Tibial artery (tissue), 4 donors: Measurements from ENCODE around the gene ANGEL2.

ENCODE experiments used
- DNase-seq, 2 donors: peaks; one replicate each; pipeline ENCODE4 v3.0.0-alpha.2; 2019
- H3K27ac ChIP-seq, 2 donors: fragments of 200-600 bp; sonication (generic) in 1 of 2; 1 replicate in 1 of 2; 2 replicates in 1 of 2; pipeline ENCODE4 v1.5.1; 2018 to 2019; ENCODE audit warnings: mild to moderate bottlenecking in 1 of 2
- H3K27me3 ChIP-seq, 2 donors: fragments of 200-600 bp; sonication (generic) in 1 of 2; one replicate each; pipeline versions ENCODE4 v1.5.1 to v1.6.0; 2016 to 2019
- H3K36me3 ChIP-seq, 3 donors: fragments of 200-600 bp; sonication (generic) in 2 of 3; one replicate each; pipeline ENCODE4 v1.5.1; 2016 to 2019; ENCODE audit warnings: mild to moderate bottlenecking in 2 of 3
- H3K4me1 ChIP-seq, 4 donors: fragments of 200-600 bp; sonication (generic) in 2 of 4; 1 replicate in 3 of 4; 2 replicates in 1 of 4; pipeline ENCODE4 v1.5.1; 2016 to 2019
- H3K4me3 ChIP-seq, 2 donors: fragments of 200-600 bp; sonication (generic) in 1 of 2; 1 replicate in 1 of 2; 2 replicates in 1 of 2; pipeline ENCODE4 v1.5.1; 2018 to 2019; ENCODE audit warnings: mild to moderate bottlenecking in 2 of 2
- H3K9me3 ChIP-seq, 3 donors: fragments of 200-600 bp; sonication (generic) in 1 of 3; one replicate each; pipeline ENCODE4 v1.5.1; 2016 to 2019
- intact Hi-C: fragments of 100-400 bp; cut with DNase I; formaldehyde crosslinking; loops from one replicate; pipeline ENCODE4 v1.15.0; 2023; ENCODE audit warnings: low total_unique reads
- TF ChIP-seq, protein P1 (sequence below), 2 experiments: fragments of 200-600 bp in 1 of 2; fragments of 450-650 bp in 1 of 2; IDR thresholded peaks; one replicate each; pipeline ENCODE4 v1.5.1; 2017 to 2019; ENCODE audit warnings: antibody characterized with exemption in 2 of 2, mild to moderate bottlenecking in 1 of 2, moderate library complexity in 1 of 2

Gene ANGEL2

GRCh38 chr1:212955961-212956620, 59.6 kb downstream of the ANGEL2 start:
- Histone ChIP-seq H3K36me3 (no peaks in the 10 kb centered on the region), H3K27ac (no peak overlapping the region), H3K27me3 (peaks cover 0 to 3% of the 10 kb centered on the region in 2 donors), H3K4me3 (no peak overlapping the region), H3K4me1 (peaks cover 0 to 10% (median 4%) of the 10 kb centered on the region in 4 donors), H3K9me3 (no peaks in the 10 kb centered on the region)
- TF ChIP-seq, protein P1, sequence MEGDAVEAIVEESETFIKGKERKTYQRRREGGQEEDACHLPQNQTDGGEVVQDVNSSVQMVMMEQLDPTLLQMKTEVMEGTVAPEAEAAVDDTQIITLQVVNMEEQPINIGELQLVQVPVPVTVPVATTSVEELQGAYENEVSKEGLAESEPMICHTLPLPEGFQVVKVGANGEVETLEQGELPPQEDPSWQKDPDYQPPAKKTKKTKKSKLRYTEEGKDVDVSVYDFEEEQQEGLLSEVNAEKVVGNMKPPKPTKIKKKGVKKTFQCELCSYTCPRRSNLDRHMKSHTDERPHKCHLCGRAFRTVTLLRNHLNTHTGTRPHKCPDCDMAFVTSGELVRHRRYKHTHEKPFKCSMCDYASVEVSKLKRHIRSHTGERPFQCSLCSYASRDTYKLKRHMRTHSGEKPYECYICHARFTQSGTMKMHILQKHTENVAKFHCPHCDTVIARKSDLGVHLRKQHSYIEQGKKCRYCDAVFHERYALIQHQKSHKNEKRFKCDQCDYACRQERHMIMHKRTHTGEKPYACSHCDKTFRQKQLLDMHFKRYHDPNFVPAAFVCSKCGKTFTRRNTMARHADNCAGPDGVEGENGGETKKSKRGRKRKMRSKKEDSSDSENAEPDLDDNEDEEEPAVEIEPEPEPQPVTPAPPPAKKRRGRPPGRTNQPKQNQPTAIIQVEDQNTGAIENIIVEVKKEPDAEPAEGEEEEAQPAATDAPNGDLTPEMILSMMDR (IDR thresholded peaks at IDR 0.05) = no peak
- no peak for DNase-seq
- intact Hi-C loops = no loop called here

GRCh38 chr1:212955098-212955497, 60.6 kb downstream of the ANGEL2 start:
- TF ChIP-seq, protein P1 (IDR thresholded peaks at IDR 0.05) = no peak
- intact Hi-C loops = no loop called here
- no peaks in the 10 kb centered on the region for H3K36me3 ChIP-seq
- H3K4me3 ChIP-seq = no peak overlapping the region
- H3K9me3 ChIP-seq = no peaks in the 10 kb centered on the region
- H3K27ac ChIP-seq = no peak overlapping the region
- peaks cover 0 to 20% (median 11%) of the 10 kb centered on the region in 4 donors for H3K4me1 ChIP-seq
- peaks cover 0 to 7% of the 10 kb centered on the region in 2 donors for H3K27me3 ChIP-seq
- DNase-seq = no peak

DNA sequence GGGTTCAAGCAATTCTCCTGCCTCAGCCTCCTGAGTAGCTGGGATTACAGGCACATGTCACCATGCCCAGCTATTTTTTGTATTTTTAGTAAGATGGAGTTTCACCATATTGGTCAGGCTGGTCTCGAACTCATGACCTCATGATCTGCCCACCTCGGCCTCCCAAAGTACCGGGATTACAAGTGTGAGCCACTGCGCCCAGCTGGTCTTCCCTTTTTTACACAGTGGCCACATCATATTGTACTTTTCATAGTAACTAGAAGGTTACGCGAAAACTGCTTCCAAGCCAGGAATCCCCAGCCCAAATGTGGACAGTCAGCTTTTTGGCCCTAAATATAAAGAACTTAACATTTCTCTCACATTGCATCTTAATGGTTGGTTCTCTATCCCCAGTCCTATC, 61.2 kb downstream of the ANGEL2 start:
- intact Hi-C loops = no loop called here
- no peak overlapping the region for H3K4me3 ChIP-seq
- no peaks in the 10 kb centered on the region for H3K9me3 ChIP-seq
- H3K36me3 ChIP-seq = no peaks in the 10 kb centered on the region
- peaks cover 0 to 10% of the 10 kb centered on the region in 2 donors for H3K27me3 ChIP-seq
- no peak overlapping the region for H3K27ac ChIP-seq
- DNase-seq = no peak
- TF ChIP-seq, protein P1 (IDR thresholded peaks at IDR 0.05) = no peak
- H3K4me1 ChIP-seq = peaks cover 0 to 20% (median 11%) of the 10 kb centered on the region in 4 donors

GRCh38 chr1:212953321-212953720, 62.3 kb downstream of the ANGEL2 start:
- Histone ChIP-seq H3K36me3 (no peaks in the 10 kb centered on the region), H3K9me3 (no peaks in the 10 kb centered on the region), H3K4me3 (no peak overlapping the region), H3K4me1 (peaks cover 0 to 20% (median 11%) of the 10 kb centered on the region in 4 donors), H3K27me3 (peaks cover 0 to 14% of the 10 kb centered on the region in 2 donors), H3K27ac (no peak overlapping the region)
- DNase-seq = no peak
- intact Hi-C loops = no loop called here
- TF ChIP-seq, protein P1 (IDR thresholded peaks at IDR 0.05) = no peak

GRCh38 chr1:212952641-212952976, 63.1 kb downstream of the ANGEL2 start:
- Histone ChIP-seq H3K4me3 (no peak overlapping the region), H3K36me3 (no peaks in the 10 kb centered on the region), H3K4me1 (peaks cover 0 to 20% (median 11%) of the 10 kb centered on the region in 4 donors), H3K9me3 (no peaks in the 10 kb centered on the region), H3K27me3 (peaks cover 0 to 11% of the 10 kb centered on the region in 2 donors), H3K27ac (no peak overlapping the region)
- TF ChIP-seq, protein P1 (IDR thresholded peaks at IDR 0.05) = no peak
- DNase-seq = no peak
- intact Hi-C loops = no loop called here
